Subcutaneous adipose tissue (tissue), 4 donors: ENCODE measurements around the gene C11orf24. TPM values are rescaled to one million over a fixed set of nuclear protein-coding genes. Genes with fewer than 3 reads are reported as not detected.

Source experiments
- CTCF ChIP-seq: fragments of 450-650 bp; IDR thresholded peaks from one replicate; pipeline ENCODE4 v1.5.1; 2016; ENCODE audit warnings: low read depth, mild to moderate bottlenecking, control low read depth, antibody characterized with exemption, moderate library complexity
- total RNA-seq, 4 donors: library from RNA; depleted of rRNA; stranded (reverse); fragments of >200 nt; gene quantifications; one replicate each; pipeline ENCODE4 v1.1.0, GENCODE V29; 2016

Gene C11orf24
- total RNA-seq, 4 donors from 2014 or later = 10.2 to 27.1 (median 20.2) TPM

GRCh38 chr11:68303083-68303482, 31.3 kb upstream of the C11orf24 start:
- no peak for TF ChIP-seq CTCF

DNA sequence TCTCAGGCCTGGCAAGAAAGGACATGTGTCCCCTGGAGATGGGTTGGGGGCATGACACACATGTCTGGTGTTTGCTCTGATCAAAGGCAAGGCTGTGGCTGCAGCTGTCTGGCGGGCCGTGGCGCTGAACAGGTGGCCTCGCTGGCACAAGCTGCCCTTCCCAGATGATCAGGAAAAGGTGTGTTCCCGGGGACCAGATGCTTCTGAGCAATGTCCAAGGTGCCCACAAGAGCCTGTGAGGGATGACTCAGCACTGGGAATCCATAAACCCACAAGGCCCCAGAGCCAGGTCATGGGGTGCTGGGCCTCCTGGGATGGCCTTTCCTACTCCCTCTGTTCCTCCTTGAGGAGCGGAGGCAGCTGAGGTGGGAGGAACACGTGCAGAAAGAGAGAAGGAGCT, 30.9 kb upstream of the C11orf24 start:
- TF ChIP-seq CTCF = no peak

GRCh38 chr11:68302256-68302655, 30.5 kb upstream of the C11orf24 start:
- no peak for TF ChIP-seq CTCF

- TF ChIP-seq CTCF = no peak
These were observed 28.5 kb upstream of the C11orf24 start for GRCh38 chr11:68300076-68300830.

DNA sequence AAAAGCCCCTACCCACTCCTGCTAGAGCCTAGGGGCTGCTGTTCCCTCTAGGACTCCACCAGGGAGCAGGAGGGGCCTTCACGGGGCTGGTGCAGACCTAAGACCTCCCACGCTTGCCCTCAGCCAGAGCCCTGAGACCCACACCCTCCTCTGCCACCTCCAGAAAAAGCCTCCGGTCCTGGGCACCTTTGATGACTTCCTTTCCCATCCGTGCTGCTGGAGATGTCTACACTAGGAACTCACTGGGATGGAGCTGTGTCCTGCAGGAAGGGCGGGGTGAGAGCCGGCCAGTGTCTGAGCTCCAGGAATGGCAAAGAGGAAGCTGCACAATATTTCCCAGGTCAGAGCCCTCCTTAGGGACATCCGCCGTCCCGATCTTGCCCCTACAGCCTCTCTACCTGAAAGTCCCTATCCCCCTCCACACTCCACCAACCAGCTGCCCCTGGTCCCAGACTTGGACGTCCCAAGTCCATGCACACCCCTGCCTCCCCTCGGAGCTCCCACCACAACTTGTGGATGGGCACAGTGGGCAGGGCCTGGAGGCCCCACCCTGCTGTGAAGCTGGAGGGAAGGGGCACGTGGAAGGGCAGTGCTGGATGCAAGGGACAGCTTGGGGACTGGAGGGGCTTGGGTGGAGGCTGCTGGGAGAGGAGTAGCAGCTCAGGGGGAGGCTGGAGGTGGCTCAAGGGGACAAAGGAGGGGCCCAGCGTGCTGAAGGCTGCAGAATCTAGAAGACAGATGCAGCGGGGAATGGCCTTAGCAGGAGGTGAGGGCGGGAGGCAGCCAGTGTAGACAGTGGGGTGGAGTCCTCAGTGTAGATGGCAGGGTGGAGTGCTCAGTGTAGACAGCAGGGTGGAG, 27.1 kb upstream of the C11orf24 start:
- no peak for TF ChIP-seq CTCF

DNA sequence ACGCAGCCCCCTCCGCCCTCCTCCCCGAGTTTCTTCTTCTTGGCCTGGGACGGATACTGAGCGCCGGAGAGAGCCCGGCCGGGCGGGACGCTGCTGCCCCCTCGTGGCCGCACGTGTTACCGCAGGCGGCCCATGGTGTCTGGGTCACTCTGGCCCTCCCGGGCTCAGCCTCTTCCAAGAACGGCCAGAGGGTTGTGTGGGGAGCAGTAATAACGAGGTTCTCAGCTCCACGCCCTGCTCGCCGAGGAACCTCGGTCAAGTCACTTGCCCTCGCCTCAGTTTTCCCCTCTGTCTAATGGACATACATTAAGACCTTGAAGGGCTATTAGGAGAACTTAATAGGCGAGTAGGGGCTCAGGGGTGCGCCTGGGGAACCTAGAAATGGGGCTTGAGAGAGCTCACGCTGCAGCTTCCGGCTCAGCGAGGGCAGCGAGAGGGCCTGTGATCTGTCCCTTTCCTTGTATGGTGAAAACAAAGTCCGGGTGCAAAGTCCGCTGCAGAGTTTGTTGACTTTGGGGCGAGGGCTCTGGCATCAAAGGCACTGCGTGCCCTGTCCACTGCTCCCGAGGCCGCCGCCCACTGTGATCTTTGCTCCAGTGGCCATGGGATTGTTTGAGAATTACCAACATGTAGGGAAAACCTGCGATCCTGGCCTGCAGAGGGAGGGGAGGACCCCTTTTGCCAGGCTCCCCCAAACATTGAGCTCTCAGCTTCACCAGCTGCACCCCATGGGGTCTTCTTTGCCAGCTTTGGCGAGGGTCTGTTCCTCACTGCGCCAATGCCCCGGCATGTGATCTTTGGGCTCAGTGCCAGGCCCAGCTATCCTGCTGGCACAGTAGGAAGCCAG, 26.3 kb upstream of the C11orf24 start:
- no peak for TF ChIP-seq CTCF

- TF ChIP-seq CTCF = no peak
These were observed 25.7 kb upstream of the C11orf24 start for GRCh38 chr11:68297494-68297811.
